Activated gamma-delta T cell (primary cell): ENCODE results near the gene CCDC70.
"Not testable (repeated sequence)": the region's sequence is repeated elsewhere in the genome, so short reads cannot be mapped to it uniquely, and the experiment has no call there.

Experiments
- DNase-seq: peaks from one replicate; lab custom pipeline; 2025; lab: John Stamatoyannopoulos, UW

Gene CCDC70

DNA sequence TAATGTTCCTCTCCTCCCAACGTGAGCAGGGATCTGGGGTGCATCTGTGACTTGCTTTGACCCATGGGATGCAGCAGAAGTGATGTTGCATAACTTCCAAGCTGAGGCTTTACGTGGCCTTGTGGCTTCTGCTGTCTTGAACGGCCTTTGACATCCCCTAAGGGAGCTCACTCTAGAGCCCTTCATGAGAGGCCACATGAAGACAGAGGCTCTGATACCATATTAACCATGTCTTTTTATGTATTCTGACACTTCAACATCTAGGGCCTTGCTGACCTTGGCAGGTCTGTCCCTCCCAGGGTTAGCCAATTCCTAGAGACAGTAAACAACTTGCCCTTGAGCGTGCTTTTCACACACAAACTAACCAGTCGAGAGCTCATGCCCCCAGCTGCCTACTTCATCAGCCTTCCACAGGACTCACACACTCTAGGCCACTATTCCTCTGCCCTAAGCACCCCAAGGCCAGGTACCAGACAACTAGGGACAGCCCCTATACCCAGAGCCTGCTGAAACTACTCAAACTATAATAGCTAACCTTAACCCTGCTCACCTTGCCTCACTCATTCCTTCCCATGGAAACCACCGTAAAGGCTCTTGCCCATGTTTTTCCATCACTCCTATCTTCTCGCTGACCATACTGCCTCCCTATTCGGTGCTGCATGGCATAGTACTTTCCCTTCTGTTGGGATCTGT lies 45.4 kb downstream of the CCDC70 start:
- DNase-seq: no peak

DNA sequence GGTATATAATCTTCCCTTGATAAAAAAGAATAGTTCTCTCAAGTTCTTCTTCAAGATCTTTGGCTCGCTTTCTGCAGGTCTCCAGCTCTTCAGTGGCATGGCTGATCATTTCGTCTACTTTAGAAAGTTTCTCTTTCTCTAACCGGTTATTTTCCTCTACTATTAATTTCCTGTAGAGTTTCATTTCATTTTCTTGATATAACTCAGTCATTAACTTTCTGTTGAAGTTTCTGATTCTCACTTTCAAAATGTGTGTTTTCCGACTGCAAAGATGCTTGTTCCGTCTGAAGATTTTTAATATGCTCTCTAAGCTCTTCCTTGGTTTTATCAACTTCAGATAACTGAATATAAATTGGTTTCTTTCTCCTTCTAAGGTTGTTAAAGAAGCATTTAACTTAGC lies 47.5 kb downstream of the CCDC70 start:
- not testable (repeated sequence) for DNase-seq

DNA sequence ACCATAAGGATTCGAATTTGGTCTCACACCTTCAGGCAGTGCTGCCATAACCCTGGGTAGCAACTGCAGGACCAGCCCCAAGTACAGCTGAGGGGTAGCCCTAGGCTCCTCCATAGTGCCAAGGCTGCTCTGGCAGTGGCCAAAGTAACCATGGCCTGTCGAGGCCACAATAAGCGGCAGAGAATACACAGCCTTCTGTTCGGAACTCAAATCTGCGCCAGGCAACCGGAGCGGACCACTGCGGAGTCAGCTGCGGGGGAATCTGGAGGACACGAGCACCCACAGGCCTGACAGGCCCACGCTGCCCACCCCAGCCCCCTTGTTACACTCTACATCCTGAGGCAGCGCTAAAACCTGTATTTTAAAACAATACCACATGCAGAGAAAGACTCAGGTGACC lies 48.7 kb downstream of the CCDC70 start:
- no peak for DNase-seq

DNA sequence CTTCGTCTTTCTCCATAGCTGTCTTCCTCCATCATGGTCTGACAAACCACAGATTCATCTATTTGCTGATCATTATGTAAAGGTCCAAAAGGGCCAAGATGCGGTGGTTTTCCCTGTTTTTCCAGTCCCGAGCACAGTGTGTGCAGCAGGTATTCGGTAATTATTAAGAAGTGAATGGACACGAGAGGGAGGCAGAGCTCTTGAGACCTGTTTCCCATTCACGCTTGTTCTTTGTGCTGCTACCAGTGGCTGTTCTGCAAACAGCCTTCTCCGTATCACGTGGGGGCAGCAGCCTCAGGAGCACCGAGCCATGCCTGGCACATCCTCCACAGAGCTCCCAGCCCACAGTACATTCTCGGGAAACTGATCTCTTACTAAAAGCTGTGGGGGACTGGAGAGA lies 50.3 kb downstream of the CCDC70 start:
- no peak for DNase-seq

DNA sequence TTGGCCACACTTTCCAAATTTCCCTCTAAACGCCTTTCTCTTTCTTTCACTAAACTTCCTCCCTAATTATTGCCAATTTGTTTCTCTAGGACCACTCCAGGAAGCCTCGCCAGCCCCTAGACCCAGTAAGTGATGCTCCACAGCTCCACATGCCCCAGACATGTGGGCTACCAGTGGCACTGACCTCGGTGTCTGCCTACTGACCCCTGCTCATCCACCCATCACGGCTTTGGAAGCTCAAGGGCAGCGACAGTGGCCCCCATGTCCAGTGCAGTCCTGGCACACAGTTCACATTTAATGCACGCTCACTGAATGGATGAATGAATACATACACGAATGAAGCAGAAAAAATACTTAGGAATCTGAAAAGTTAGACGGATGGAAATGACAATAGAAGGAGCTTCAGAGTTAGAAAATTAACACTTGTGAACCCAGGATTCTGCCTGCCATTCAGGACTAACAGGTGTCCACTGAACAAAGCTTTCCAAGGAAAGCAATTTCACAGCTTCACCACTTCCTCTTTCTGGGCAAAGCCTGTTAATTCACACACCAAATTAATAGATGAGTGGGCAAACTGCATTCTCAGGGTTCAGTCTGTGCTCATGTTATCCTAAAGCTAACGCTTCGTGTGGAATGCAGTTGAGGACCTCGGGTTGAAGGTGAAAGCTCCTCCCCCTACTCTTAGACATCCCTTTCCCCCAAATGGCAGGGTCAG lies 50.9 kb downstream of the CCDC70 start:
- no peak for DNase-seq

DNA sequence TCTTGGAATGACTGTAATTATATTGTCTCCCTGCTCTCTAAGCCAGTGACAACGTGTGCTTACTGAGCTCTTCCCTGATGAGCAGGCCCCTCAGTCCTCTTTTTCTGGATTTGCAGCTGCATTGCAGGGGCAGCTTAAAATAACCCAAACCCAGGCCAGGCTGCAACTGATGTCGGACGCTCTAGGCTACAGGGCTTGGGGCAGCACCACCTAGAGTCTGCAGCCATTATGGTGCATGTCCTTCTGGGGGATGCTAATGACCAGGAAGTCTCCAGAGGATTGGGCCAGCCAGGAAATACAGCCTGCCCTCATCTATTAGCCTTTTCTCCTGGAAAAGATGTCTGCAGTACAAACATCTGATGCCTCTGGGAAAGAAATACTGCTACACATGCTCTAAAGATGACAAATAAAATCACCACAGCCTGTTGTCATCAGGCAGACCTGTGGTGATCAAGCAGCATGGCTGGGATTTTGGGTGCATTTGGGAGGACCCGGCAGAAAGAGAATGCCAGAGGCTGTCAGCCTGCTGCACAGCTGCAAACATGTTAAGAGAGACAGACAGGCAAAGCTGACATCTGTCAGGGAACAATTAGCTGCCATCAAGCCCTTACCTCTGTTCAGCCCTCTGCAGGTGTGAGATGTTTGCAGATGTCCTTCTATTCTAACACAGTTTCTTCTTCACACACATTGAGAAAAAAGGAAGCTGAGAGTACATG lies 51.8 kb downstream of the CCDC70 start:
- DNase-seq: no peak

DNA sequence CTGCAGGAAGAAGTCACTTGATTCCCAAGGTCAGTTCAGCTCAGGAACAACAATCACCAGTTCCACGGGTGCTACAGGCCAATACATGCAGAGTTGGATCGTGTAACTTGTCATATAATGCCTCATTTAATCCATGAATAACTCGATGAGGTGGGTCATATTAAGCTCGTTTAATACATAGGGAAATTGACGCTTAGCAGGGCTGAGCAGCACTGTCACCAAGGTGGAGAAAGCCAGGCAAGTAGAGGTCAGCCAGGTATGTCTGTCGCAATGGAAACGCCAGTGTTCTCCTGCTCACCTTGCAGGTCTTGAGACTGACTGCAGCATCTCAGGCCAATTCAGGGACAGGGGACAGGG lies 52.3 kb downstream of the CCDC70 start:
- no peak for DNase-seq
